GM18868 (cell line): Measurements from ENCODE around the gene TMEM163.
"Not testable (repeated sequence)": the region's sequence is repeated elsewhere in the genome, so short reads cannot be mapped to it uniquely, and the experiment has no call there.

ENCODE experiments used
- ATAC-seq: cut with Tn5 transposase; IDR thresholded peaks from one replicate; pipeline ENCODE4 v1.9.1; 2021; ENCODE audit warnings: mild to moderate bottlenecking, moderate library complexity; ENCODE audit not compliant: unreplicated experiment

Gene TMEM163

GRCh38 chr2:134718817-134719814, at the start of gene TMEM163:
TMEM163 (minus strand) TSS chr2:134719000.
- peak; percentile 61 for ATAC-seq

- no peak for ATAC-seq
Measured at GRCh38 chr2:134766583-134766982, 47.8 kb upstream of the TMEM163 start.

- no peak for ATAC-seq
Measured at GRCh38 chr2:134765987-134766386, 47.2 kb upstream of the TMEM163 start.

- ATAC-seq: no peak
Measured at GRCh38 chr2:134764164-134764563, 45.4 kb upstream of the TMEM163 start.

- no peak for ATAC-seq
Measured at GRCh38 chr2:134763164-134763710, 44.4 kb upstream of the TMEM163 start.

- ATAC-seq: no peak
Measured at GRCh38 chr2:134762508-134762907, 43.7 kb upstream of the TMEM163 start.

GRCh38 chr2:134760385-134760784, 41.6 kb upstream of the TMEM163 start:
- ATAC-seq: no peak

GRCh38 chr2:134758633-134759032, 39.8 kb upstream of the TMEM163 start:
- peak; percentile 96 for ATAC-seq

GRCh38 chr2:134751981-134752380, 33.2 kb upstream of the TMEM163 start:
- not testable (repeated sequence) for ATAC-seq

- no peak for ATAC-seq
Measured at GRCh38 chr2:134745546-134745945, 26.7 kb upstream of the TMEM163 start.

GRCh38 chr2:134745023-134745422, 26.2 kb upstream of the TMEM163 start:
- no peak for ATAC-seq

GRCh38 chr2:134739879-134740301, 21.1 kb upstream of the TMEM163 start:
- peak; percentile 89 for ATAC-seq

GRCh38 chr2:134739236-134739878, 20.6 kb upstream of the TMEM163 start:
- peak; percentile 6 for ATAC-seq

- no peak for ATAC-seq
Measured at GRCh38 chr2:134738141-134738870, 19.5 kb upstream of the TMEM163 start.

- peak; percentile 27 for ATAC-seq
Measured at GRCh38 chr2:134737671-134738070, 18.9 kb upstream of the TMEM163 start.

- no peak for ATAC-seq
Measured at GRCh38 chr2:134736167-134736880, 17.5 kb upstream of the TMEM163 start.

GRCh38 chr2:134728163-134728562, 9.4 kb upstream of the TMEM163 start:
- no peak for ATAC-seq

- ATAC-seq: no peak
Measured at GRCh38 chr2:134727385-134727784, 8.6 kb upstream of the TMEM163 start.

GRCh38 chr2:134726645-134727044, 7.8 kb upstream of the TMEM163 start:
- ATAC-seq: no peak

- ATAC-seq: no peak
Measured at GRCh38 chr2:134725876-134726275, 7.1 kb upstream of the TMEM163 start.
